ENCODE results near the gene TBX1.

GRCh38 chr22:19806213-19807160, 45.9 kb downstream of the TBX1 start:
- TF ChIP-seq CTCF (conservative IDR thresholded peaks at IDR 0.05) (no peak), ZFX (IDR thresholded peaks at IDR 0.05) (no peak)
